ENCODE data around the gene UBA6.

DNA sequence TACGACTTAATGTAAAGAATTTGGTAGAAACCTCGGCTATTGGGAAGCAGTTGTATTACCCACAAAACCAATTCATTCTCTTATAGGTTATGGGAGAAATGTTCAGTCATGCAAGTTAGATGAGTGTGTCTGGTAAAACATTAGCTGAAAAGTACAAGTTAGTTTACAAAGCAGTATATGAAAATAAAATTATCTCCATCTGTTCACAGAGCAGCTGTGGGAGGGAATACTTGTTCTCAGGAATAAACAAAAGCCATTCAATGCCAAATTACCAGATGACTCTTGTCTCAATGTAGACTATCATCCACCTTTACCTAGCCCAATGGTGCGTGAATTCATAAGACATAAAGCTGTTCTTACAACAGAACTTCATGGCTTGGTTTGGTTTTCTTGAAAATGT is 113.8 kb downstream of the UBA6 start:
- TF ChIP-seq, protein P1, sequence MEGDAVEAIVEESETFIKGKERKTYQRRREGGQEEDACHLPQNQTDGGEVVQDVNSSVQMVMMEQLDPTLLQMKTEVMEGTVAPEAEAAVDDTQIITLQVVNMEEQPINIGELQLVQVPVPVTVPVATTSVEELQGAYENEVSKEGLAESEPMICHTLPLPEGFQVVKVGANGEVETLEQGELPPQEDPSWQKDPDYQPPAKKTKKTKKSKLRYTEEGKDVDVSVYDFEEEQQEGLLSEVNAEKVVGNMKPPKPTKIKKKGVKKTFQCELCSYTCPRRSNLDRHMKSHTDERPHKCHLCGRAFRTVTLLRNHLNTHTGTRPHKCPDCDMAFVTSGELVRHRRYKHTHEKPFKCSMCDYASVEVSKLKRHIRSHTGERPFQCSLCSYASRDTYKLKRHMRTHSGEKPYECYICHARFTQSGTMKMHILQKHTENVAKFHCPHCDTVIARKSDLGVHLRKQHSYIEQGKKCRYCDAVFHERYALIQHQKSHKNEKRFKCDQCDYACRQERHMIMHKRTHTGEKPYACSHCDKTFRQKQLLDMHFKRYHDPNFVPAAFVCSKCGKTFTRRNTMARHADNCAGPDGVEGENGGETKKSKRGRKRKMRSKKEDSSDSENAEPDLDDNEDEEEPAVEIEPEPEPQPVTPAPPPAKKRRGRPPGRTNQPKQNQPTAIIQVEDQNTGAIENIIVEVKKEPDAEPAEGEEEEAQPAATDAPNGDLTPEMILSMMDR (conservative IDR thresholded peaks at IDR 0.05 in 1 of 2, IDR thresholded peaks at IDR 0.05 in 1 of 2; ENCODE audit: low read depth in 1 of 2, low read length in 2 of 2) = no peak
- no peak for TF ChIP-seq EZH2 (IDR thresholded peaks at IDR 0.05; ENCODE audit: low read length, missing control alignments)
